Measurements from ENCODE around the gene MYO9B.

DNA sequence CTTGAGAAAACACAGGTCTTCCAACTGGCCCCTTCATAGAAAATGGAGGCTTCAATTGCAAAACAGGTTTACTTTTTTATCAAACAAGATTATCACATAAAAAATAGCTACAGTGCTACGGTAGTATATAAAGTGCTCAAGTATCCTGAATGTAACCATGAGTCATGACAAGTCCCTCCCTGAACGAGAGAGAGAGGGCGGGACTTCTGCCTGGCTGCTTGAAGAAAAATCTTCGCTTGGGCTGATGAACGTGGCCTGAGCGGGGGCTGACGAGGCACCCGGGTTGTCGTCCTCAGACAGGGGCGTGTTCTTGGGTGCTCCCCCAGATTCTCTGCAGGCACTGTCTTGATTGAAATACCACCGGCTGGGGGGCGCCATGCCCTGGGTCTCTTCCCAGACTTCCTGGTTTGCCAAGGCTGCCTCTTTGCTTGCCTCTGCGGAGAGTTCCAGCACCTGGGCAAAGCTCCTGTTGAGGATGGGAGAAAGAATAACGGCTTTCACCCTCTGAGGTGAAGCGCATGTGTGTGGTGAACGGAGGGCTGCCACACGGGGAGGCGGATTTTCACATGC, 25.8 kb upstream of the MYO9B start:
- TF ChIP-seq, protein P1, sequence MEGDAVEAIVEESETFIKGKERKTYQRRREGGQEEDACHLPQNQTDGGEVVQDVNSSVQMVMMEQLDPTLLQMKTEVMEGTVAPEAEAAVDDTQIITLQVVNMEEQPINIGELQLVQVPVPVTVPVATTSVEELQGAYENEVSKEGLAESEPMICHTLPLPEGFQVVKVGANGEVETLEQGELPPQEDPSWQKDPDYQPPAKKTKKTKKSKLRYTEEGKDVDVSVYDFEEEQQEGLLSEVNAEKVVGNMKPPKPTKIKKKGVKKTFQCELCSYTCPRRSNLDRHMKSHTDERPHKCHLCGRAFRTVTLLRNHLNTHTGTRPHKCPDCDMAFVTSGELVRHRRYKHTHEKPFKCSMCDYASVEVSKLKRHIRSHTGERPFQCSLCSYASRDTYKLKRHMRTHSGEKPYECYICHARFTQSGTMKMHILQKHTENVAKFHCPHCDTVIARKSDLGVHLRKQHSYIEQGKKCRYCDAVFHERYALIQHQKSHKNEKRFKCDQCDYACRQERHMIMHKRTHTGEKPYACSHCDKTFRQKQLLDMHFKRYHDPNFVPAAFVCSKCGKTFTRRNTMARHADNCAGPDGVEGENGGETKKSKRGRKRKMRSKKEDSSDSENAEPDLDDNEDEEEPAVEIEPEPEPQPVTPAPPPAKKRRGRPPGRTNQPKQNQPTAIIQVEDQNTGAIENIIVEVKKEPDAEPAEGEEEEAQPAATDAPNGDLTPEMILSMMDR (IDR thresholded peaks at IDR 0.05; ENCODE audit: poor library complexity): no peak
- TF ChIP-seq EZH2 (IDR thresholded peaks at IDR 0.05; ENCODE audit: borderline replicate concordance): no peak

Data from hepatocyte (in vitro differentiated cells).